ENCODE measurements around the gene CNIH4.
"Not testable (repeated sequence)": the region's sequence is repeated elsewhere in the genome, so short reads cannot be mapped to it uniquely, and the experiment has no call there.

CNIH4 gene

DNA sequence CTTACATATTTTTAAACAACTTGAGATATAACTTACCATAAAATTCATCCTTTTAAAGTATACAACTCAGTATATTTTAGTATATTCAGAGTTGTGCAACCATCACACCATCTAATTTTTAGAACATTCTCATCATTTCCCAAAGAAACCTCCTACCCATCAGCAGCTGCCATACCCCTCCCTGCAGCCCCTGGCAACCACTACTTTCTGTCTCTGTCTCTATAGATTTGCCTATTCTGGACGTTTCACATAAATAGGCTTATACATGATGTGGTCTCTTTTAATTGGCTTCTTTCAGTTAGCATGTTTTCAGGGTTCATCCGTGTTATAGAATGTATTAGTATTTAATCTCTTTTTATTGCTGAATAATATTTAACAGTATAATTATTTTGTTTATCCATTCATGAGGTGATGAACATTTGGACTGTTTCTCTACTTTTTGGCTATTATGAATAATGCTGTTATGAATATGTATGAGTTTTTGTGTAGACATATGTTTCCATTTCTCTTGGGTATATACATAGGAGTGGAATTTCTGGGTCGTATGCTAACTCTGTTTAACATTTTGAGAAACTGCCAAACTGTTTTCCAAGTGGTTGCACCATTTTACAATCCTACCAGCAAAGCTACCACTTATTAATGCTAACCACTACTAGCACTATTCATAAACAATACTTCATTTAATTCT, 48.4 kb downstream of the CNIH4 start:
- no peak for DNase-seq

- DNase-seq: no peak
Observed at GRCh38 chr1:224405604-224405970, 48.9 kb downstream of the CNIH4 start.

- no peak for DNase-seq
Observed at GRCh38 chr1:224406216-224406615, 49.5 kb downstream of the CNIH4 start.

GRCh38 chr1:224407571-224408293, 51.1 kb downstream of the CNIH4 start:
- no peak for DNase-seq

DNA sequence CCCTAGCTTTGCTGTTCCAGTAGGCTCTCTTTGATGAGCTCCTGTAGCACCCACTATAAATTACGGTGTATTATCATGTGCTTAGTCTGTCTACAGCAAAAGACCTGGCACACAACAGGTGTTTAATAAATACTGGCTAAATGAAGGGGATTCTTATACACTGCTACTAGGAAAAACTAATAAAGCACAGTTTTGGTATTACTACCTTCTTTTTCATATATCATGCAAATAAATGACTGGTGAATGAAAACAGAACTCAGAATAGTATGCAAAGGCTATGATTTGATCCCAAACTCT, 51.6 kb downstream of the CNIH4 start:
- no peak for DNase-seq

DNA sequence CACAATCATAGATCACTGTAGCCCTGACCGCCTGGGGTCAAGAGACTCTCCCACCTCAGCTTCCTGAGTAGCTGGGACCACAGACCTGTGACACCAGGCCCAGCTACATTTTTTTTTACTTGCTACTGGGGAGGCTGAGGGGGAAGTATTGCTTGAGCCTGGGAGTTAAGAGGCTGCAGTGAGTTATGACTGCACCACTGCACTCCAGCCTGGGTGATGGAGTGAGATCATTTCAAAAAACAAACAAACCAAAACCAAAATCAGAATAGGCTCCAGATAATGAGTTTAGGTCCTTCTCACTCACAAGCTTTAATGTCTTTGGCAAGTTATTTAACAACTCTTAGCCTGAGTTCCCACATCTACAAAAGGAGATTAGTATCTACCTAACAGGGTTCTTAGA, 55.1 kb downstream of the CNIH4 start:
- no peak for DNase-seq

- DNase-seq: no peak
Observed at GRCh38 chr1:224420106-224420505, 63.4 kb downstream of the CNIH4 start.

GRCh38 chr1:224425279-224425884, 68.7 kb downstream of the CNIH4 start:
- DNase-seq: no peak

GRCh38 chr1:224426869-224427268, 70.2 kb downstream of the CNIH4 start:
- DNase-seq: not testable (repeated sequence)

DNA sequence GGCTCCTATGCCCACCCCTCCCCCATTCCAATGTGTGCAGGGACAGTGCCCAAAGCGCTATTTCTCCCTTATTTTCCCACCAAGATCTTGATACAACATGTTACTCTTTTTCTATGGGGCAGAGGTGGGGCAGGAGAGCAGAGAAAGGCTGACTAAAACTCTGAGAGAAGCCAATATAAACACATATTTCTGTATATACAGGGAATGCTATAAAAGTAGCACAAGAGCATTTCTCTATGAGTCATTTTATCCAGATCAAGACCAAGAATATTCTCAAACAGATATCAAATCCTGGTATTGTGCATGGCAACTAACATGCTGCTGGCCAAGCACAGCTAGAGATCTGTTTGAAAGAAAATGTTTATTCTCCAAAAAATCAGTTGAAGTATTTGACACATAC, 70.7 kb downstream of the CNIH4 start:
- DNase-seq: no peak

- not testable (repeated sequence) for DNase-seq
Observed at GRCh38 chr1:224428713-224429112, 72.0 kb downstream of the CNIH4 start.
